GM12801 (cell line): ENCODE results near the gene NUCB1.

Experiments
- TF ChIP-seq, protein P1 (sequence below): IDR thresholded peaks from one replicate; pipeline ENCODE4 v1.5.1; 2011; ENCODE audit warnings: control low read depth; ENCODE audit not compliant: insufficient read length; ENCODE audit errors: extremely low read depth

The NUCB1 gene

GRCh38 chr19:48940902-48941301 is 40.8 kb downstream of the NUCB1 start:
- TF ChIP-seq, protein P1, sequence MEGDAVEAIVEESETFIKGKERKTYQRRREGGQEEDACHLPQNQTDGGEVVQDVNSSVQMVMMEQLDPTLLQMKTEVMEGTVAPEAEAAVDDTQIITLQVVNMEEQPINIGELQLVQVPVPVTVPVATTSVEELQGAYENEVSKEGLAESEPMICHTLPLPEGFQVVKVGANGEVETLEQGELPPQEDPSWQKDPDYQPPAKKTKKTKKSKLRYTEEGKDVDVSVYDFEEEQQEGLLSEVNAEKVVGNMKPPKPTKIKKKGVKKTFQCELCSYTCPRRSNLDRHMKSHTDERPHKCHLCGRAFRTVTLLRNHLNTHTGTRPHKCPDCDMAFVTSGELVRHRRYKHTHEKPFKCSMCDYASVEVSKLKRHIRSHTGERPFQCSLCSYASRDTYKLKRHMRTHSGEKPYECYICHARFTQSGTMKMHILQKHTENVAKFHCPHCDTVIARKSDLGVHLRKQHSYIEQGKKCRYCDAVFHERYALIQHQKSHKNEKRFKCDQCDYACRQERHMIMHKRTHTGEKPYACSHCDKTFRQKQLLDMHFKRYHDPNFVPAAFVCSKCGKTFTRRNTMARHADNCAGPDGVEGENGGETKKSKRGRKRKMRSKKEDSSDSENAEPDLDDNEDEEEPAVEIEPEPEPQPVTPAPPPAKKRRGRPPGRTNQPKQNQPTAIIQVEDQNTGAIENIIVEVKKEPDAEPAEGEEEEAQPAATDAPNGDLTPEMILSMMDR, result no peak

DNA sequence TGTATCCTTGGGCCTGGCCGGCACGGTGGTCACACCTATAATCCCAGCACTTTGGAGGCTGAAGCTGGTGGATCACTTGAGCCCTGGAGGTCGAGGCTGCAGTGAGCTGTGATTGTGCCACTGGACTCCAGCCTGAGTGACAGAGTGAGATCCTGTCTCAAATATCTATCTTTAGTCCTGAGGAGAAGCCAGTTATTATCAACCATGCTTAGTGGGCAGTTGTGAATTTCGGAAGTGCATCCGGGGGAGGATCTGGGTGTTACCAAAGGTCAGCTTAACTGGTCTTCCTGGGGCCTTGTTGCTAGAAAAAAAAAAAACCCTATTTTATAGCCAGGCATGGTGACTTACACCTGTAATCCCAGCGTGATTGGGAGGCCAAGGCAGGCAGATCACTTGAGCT is 43.0 kb downstream of the NUCB1 start:
- TF ChIP-seq, protein P1, result no peak

DNA sequence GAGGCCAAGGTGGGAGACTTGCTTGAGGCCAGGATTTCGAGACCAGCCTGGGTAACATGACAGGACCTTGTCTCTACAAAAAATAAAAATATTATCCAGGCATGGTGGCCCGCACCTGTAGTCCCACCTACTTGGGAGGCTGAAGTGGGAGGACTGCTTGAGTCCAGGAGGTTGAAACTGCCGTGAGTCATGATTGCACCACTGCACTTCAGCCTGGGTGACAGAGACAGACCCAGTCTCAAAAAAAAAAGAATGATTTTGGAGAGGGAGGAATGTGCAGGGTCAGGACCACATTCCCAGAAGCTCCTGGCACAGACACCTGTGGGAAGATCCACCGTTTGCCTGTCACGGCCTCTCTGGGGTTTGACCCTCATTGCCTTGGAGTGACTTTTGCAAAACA is 45.3 kb downstream of the NUCB1 start:
- TF ChIP-seq, protein P1, result no peak

GRCh38 chr19:48945817-48946216 is 45.7 kb downstream of the NUCB1 start:
- TF ChIP-seq, protein P1, result no peak

GRCh38 chr19:48946463-48947257 is 46.5 kb downstream of the NUCB1 start:
- TF ChIP-seq, protein P1, result no peak

GRCh38 chr19:48947258-48947542 is 47.1 kb downstream of the NUCB1 start:
- TF ChIP-seq, protein P1, result no peak

DNA sequence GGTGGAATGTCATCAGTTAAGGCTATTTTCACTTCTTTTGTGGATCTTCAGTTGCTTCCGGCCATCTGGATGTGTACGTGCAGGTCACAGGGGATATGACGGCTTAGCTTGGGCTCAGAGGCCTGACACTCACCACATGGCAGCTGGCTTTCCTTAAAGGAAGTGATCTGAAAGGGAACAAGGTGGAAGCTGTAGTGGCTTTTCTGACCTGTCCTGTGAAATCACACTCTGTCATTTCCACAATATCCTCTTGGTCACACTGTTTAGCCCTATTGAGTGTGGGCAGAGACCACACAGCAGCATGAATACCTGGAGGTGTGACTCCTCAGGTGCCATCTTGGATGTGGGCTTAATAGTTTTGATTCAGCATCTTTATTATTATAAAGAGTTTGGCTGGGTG is 50.0 kb downstream of the NUCB1 start:
- TF ChIP-seq, protein P1, result no peak
